Ascending aorta (tissue), 2 donors: ENCODE measurements around the gene CHCHD3. TPM values are rescaled to one million over a fixed set of nuclear protein-coding genes. Genes with fewer than 3 reads are reported as not detected.
A peak's percentile ranks its signal among the peaks of the same experiment; 100 is the strongest.

Source experiments
- DNase-seq, 2 donors: peaks; one replicate each; pipeline ENCODE4 v3.0.0-alpha.2; 2019; ENCODE audit warnings: low spot score in 2 of 2
- H3K27ac ChIP-seq, 2 donors: fragments of 200-600 bp; sonication (generic); one replicate each; pipeline ENCODE4 v1.5.1; 2016 to 2017; ENCODE audit warnings: mild to moderate bottlenecking in 1 of 2
- H3K27me3 ChIP-seq: fragments of 200-600 bp; sonication (generic); one replicate; pipeline ENCODE4 v1.5.1; 2017
- H3K36me3 ChIP-seq, 2 donors: fragments of 200-600 bp; sonication (generic); one replicate each; pipeline ENCODE4 v1.5.1; 2016
- H3K4me1 ChIP-seq, 2 donors: fragments of 200-600 bp; sonication (generic); one replicate each; pipeline ENCODE4 v1.5.1; 2016 to 2017; ENCODE audit warnings: mild to moderate bottlenecking in 1 of 2
- H3K4me3 ChIP-seq, 2 donors: fragments of 200-600 bp; sonication (generic); one replicate each; pipeline ENCODE4 v1.5.1; 2016 to 2017; ENCODE audit warnings: mild to moderate bottlenecking in 1 of 2
- H3K9me3 ChIP-seq, 2 donors: fragments of 200-600 bp; sonication (generic); one replicate each; pipeline ENCODE4 v1.5.1; 2016
- intact Hi-C: fragments of 100-400 bp; cut with DNase I; formaldehyde crosslinking; loops from one replicate; pipeline ENCODE4 v1.15.1; 2023
- total RNA-seq: library from RNA; depleted of rRNA; stranded (reverse); fragments of >200 nt; gene quantifications from one replicate; pipeline ENCODE4 v1.1.0, GENCODE V29; 2016
- TF ChIP-seq, protein P1 (sequence below), 3 experiments: fragments of 200-600 bp in 2 of 3; fragments of 450-650 bp in 1 of 3; sonication (generic) in 2 of 3; IDR thresholded peaks; one replicate each; pipeline ENCODE4 v1.5.1; 2016 to 2019; ENCODE audit warnings: antibody characterized with exemption in 3 of 3, mild to moderate bottlenecking in 1 of 3, moderate library complexity in 1 of 3

Gene CHCHD3
- total RNA-seq, 1 donor from 2014 or later, result 26.2 TPM

- H3K9me3 ChIP-seq, result no peaks in the 10 kb centered on the region
- TF ChIP-seq, protein P1, sequence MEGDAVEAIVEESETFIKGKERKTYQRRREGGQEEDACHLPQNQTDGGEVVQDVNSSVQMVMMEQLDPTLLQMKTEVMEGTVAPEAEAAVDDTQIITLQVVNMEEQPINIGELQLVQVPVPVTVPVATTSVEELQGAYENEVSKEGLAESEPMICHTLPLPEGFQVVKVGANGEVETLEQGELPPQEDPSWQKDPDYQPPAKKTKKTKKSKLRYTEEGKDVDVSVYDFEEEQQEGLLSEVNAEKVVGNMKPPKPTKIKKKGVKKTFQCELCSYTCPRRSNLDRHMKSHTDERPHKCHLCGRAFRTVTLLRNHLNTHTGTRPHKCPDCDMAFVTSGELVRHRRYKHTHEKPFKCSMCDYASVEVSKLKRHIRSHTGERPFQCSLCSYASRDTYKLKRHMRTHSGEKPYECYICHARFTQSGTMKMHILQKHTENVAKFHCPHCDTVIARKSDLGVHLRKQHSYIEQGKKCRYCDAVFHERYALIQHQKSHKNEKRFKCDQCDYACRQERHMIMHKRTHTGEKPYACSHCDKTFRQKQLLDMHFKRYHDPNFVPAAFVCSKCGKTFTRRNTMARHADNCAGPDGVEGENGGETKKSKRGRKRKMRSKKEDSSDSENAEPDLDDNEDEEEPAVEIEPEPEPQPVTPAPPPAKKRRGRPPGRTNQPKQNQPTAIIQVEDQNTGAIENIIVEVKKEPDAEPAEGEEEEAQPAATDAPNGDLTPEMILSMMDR (IDR thresholded peaks at IDR 0.05), result no peak
- DNase-seq, result no peak
- H3K27ac ChIP-seq, result peak overlapping the region in 1 of 2 donors; percentile 63
- intact Hi-C loops, result no loop called here
- H3K4me1 ChIP-seq, result peaks cover 2 to 6% of the 10 kb centered on the region in 2 donors
- no peaks in the 10 kb centered on the region for H3K36me3 ChIP-seq
- no peaks in the 10 kb centered on the region for H3K27me3 ChIP-seq
- H3K4me3 ChIP-seq, result no peak overlapping the region
Measured at GRCh38 chr7:133030346-133030745, 51.5 kb downstream of the CHCHD3 start.

DNA sequence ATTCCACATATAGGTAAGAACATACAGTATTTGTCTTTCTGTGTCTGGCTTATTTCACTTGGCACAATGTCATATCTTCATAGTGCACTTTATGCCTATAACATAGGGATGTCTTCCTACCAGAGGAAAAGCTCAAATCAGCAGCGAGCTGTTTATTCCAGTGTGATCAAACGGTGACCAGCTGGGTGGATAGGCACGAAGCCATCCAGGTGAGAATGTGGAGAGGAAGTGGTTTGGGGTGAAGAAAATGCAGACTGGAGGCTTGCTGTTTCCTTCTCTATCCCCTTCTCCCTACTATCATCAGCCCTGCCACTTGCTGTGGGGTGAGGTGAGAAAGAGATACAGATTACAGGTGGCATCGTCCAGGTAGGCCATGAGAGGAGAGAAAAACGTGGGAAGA is 52.4 kb downstream of the CHCHD3 start:
- DNase-seq, result no peak
- Histone ChIP-seq H3K36me3 (no peaks in the 10 kb centered on the region), H3K9me3 (no peaks in the 10 kb centered on the region), H3K4me1 (peaks cover 2 to 6% of the 10 kb centered on the region in 2 donors), H3K4me3 (no peak overlapping the region), H3K27me3 (no peaks in the 10 kb centered on the region), H3K27ac (peak overlapping the region; percentile 25 to 63)
- TF ChIP-seq, protein P1 (IDR thresholded peaks at IDR 0.05), result no peak
- intact Hi-C loops, result no loop called here

DNA sequence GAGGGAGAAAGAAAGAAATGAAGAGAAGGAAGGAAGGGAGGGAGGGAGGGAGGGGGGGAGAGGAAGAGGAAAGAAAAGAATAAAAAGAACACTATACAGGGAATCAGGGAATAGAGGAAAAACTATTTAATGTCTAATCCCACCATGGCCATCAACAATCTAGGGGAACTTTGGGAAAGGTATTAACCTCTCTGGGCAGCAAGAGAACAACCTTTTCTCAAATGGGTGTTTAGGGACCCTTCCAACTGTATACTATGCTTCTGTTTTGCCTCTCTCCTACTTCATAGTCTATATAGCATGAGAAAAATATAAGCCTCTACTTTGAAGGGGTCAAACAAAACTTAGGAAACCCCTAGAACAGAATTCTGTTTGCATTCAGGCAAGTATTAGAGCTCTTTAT is 54.5 kb downstream of the CHCHD3 start:
- no peak for DNase-seq
- intact Hi-C loops, result no loop called here
- H3K36me3 ChIP-seq, result no peaks in the 10 kb centered on the region
- H3K9me3 ChIP-seq, result no peaks in the 10 kb centered on the region
- no peak overlapping the region for H3K4me3 ChIP-seq
- TF ChIP-seq, protein P1 (IDR thresholded peaks at IDR 0.05), result no peak
- H3K27ac ChIP-seq, result no peak overlapping the region
- no peaks in the 10 kb centered on the region for H3K27me3 ChIP-seq
- peaks cover 2 to 6% of the 10 kb centered on the region in 2 donors for H3K4me1 ChIP-seq

DNA sequence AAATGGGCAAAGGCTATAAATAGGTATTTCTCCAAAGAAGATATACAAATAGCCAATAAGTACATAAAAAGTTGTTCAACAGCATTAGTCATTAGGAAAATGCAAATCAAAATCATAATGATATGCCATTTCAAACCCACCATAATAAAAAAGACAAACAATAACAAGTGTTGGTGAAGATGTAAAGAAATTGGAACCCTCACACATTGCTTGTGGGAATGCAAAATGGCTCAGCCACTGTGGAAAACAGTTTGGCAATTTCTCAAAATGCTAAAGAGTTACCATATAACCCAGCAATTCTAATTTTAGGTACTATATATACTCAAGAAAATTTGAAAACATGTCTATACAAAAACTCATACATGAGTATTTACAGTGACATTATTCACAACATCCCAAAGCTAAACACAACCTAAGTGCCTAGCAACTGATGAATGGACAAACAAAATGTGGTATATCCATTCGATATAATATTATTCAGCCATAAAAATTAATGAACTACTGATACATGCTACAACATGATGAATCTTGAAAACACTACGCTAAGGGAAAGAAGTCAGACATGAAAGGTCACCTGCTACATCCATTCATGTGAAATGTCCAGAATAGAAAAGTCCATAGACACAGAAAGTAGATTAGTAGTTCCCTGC is 55.6 kb downstream of the CHCHD3 start:
- Histone ChIP-seq H3K9me3 (no peaks in the 10 kb centered on the region), H3K27me3 (no peaks in the 10 kb centered on the region), H3K4me3 (no peak overlapping the region), H3K27ac (no peak overlapping the region), H3K4me1 (peaks cover 2 to 6% of the 10 kb centered on the region in 2 donors), H3K36me3 (no peaks in the 10 kb centered on the region)
- intact Hi-C loops, result no loop called here
- TF ChIP-seq, protein P1 (IDR thresholded peaks at IDR 0.05), result no peak
- DNase-seq, result no peak

DNA sequence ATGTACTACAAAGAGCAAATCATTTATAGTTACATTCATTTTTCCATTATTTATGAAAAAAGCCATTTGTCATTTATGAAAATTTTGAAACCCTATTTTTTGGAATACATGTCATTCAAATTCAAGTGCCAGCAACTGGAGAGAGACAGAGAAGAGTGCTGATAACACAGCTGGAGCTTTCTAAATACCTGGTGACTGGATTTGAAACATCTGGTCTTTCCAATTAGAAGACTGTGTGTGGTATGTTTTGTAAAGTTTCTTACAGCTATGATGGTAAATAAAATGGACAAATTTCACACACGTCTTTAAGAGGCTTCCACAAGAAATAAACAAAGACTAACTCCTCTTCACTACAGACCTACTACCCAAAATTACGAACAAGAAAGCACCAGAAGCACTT is 56.8 kb downstream of the CHCHD3 start:
- TF ChIP-seq, protein P1 (IDR thresholded peaks at IDR 0.05), result no peak
- Histone ChIP-seq H3K4me3 (no peak overlapping the region), H3K27ac (no peak overlapping the region), H3K9me3 (no peaks in the 10 kb centered on the region), H3K36me3 (no peaks in the 10 kb centered on the region), H3K27me3 (no peaks in the 10 kb centered on the region), H3K4me1 (peaks cover 2 to 6% of the 10 kb centered on the region in 2 donors)
- intact Hi-C loops, result no loop called here
- no peak for DNase-seq
